HG03095 (cell line): ENCODE data around the gene CDK11A.
"Not testable (repeated sequence)": the region's sequence is repeated elsewhere in the genome, so short reads cannot be mapped to it uniquely, and the experiment has no call there.

Source experiments
- ATAC-seq: cut with Tn5 transposase; IDR thresholded peaks from one replicate; pipeline ENCODE4 v1.9.1; 2021; ENCODE audit warnings: moderate library complexity; ENCODE audit not compliant: unreplicated experiment

The CDK11A gene

GRCh38 chr1:1684031-1684681 is 40.0 kb downstream of the CDK11A start:
- ATAC-seq: no peak

GRCh38 chr1:1683104-1683905 is 40.9 kb downstream of the CDK11A start:
- ATAC-seq: no peak

GRCh38 chr1:1680912-1681273 is 43.3 kb downstream of the CDK11A start:
- ATAC-seq: no peak

GRCh38 chr1:1680031-1680911 is 43.9 kb downstream of the CDK11A start:
- no peak for ATAC-seq

GRCh38 chr1:1678581-1679380 is 45.4 kb downstream of the CDK11A start:
- ATAC-seq: no peak

- ATAC-seq: peak; percentile 67
These were observed 46.2 kb downstream of the CDK11A start for GRCh38 chr1:1677718-1678580.

GRCh38 chr1:1676087-1676486 is 48.1 kb downstream of the CDK11A start:
- ATAC-seq: not testable (repeated sequence)

GRCh38 chr1:1675218-1675617 is 48.9 kb downstream of the CDK11A start:
- ATAC-seq: not testable (repeated sequence)

GRCh38 chr1:1674806-1675205 is 49.4 kb downstream of the CDK11A start:
- ATAC-seq: not testable (repeated sequence)

GRCh38 chr1:1672181-1672965 is 51.8 kb downstream of the CDK11A start:
- no peak for ATAC-seq

- no peak for ATAC-seq
These were observed 52.6 kb downstream of the CDK11A start for GRCh38 chr1:1671365-1672119.

GRCh38 chr1:1670866-1671265 is 53.3 kb downstream of the CDK11A start:
- ATAC-seq: no peak

- ATAC-seq: no peak
These were observed 54.4 kb downstream of the CDK11A start for GRCh38 chr1:1669468-1670440.

GRCh38 chr1:1666526-1666925 is 57.6 kb downstream of the CDK11A start:
- no peak for ATAC-seq

GRCh38 chr1:1665815-1666251 is 58.3 kb downstream of the CDK11A start:
- ATAC-seq: no peak

GRCh38 chr1:1664941-1665814 is 59.0 kb downstream of the CDK11A start:
- no peak for ATAC-seq
